Ishikawa (cell line): ENCODE measurements around the gene ZGRF1.

ENCODE experiments used
- CEBPB ChIP-seq: IDR thresholded peaks from 2 replicates; pipeline ENCODE4 v1.6.1; 2012
- CREB1 ChIP-seq: IDR thresholded peaks from 2 replicates; pipeline ENCODE4 v1.6.1; 2012; ENCODE audit warnings: low read depth
- EGR1 ChIP-seq: IDR thresholded peaks from 2 replicates; pipeline ENCODE4 v1.6.1; 2012
- EP300 ChIP-seq: IDR thresholded peaks from 2 replicates; pipeline ENCODE4 v1.6.1; 2012; ENCODE audit warnings: borderline replicate concordance
- FOXM1 ChIP-seq: IDR thresholded peaks from 2 replicates; pipeline ENCODE4 v1.6.1; 2012; ENCODE audit warnings: low read depth, borderline replicate concordance
- NFIC ChIP-seq: IDR thresholded peaks from 2 replicates; pipeline ENCODE4 v1.6.1; 2012
- RAD21 ChIP-seq: IDR thresholded peaks from 2 replicates; pipeline ENCODE4 v1.6.1; 2012; ENCODE audit warnings: low read depth
- TAF1 ChIP-seq: IDR thresholded peaks from 2 replicates; pipeline ENCODE4 v1.6.1; 2012; ENCODE audit warnings: low read depth, mild to moderate bottlenecking
- TCF12 ChIP-seq: IDR thresholded peaks from 2 replicates; pipeline ENCODE4 v1.6.1; 2012; ENCODE audit warnings: low read depth
- TEAD4 ChIP-seq: IDR thresholded peaks from 2 replicates; pipeline ENCODE4 v1.6.1; 2012
- YY1 ChIP-seq: IDR thresholded peaks from 2 replicates; pipeline ENCODE4 v1.6.1; 2012; ENCODE audit warnings: low read depth
- ZBTB7A ChIP-seq: IDR thresholded peaks from 2 replicates; pipeline ENCODE4 v1.6.1; 2012; ENCODE audit warnings: low read depth
- TF ChIP-seq, protein P1 (sequence below): IDR thresholded peaks from 2 replicates; pipeline ENCODE4 v1.6.1; 2012; ENCODE audit warnings: low read depth, mild to moderate bottlenecking
- TF ChIP-seq, protein P2 (sequence below): IDR thresholded peaks from 2 replicates; pipeline ENCODE4 v1.6.1; 2012
- TF ChIP-seq, protein P3 (sequence below): IDR thresholded peaks from 2 replicates; pipeline ENCODE4 v1.6.1; 2012

The ZGRF1 gene

DNA sequence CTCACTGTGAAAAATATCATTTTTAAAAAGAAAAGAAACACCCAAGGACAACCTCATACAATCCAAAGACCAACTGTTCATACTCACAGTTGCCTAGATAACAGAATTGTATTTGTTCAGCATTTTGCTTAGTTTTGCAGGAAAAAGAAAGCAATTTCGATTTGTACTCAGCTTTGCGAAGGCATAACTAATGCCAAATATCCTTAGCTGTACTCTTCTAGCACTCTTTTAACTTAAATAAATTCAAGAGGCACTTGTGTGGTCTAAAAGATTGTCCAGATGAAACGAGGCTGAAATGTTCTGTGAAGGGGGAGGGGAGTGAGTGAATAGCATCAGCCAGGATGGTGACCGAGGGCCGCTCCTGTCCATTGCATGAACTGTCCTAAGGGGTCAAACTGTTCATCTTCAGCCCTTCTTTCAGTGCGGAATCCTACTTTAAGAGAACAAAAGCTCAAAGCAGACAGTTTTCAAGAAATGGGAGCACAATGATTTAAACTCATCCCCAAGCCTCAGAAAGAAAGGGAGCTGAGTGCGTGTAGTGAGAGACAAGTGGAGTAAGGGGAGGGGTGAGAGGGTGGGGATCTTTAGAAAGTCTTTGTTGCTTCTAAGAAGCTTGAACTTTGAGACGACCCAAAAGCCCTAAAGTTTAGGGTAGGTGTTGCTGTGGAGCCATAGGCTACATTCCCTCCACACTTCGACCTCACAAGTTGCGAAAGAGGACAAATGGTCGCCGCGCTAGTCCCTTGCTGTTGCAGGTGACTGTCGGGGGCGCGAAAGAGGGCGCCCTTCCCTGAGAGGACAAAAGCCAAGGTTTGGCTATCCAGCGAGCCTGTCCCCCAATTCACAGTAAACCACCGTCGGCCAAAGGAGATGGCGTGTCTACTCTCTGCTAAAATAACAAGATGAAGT is 116.8 kb downstream of the ZGRF1 start:
- TF ChIP-seq FOXM1 (no peak), TEAD4 (no peak), RAD21 (no peak), CEBPB (no peak), TAF1 (no peak), CREB1 (no peak), ZBTB7A (no peak), EP300 (no peak), TCF12 (no peak), EGR1 (no peak), NFIC (no peak)
- TF ChIP-seq, protein P1, sequence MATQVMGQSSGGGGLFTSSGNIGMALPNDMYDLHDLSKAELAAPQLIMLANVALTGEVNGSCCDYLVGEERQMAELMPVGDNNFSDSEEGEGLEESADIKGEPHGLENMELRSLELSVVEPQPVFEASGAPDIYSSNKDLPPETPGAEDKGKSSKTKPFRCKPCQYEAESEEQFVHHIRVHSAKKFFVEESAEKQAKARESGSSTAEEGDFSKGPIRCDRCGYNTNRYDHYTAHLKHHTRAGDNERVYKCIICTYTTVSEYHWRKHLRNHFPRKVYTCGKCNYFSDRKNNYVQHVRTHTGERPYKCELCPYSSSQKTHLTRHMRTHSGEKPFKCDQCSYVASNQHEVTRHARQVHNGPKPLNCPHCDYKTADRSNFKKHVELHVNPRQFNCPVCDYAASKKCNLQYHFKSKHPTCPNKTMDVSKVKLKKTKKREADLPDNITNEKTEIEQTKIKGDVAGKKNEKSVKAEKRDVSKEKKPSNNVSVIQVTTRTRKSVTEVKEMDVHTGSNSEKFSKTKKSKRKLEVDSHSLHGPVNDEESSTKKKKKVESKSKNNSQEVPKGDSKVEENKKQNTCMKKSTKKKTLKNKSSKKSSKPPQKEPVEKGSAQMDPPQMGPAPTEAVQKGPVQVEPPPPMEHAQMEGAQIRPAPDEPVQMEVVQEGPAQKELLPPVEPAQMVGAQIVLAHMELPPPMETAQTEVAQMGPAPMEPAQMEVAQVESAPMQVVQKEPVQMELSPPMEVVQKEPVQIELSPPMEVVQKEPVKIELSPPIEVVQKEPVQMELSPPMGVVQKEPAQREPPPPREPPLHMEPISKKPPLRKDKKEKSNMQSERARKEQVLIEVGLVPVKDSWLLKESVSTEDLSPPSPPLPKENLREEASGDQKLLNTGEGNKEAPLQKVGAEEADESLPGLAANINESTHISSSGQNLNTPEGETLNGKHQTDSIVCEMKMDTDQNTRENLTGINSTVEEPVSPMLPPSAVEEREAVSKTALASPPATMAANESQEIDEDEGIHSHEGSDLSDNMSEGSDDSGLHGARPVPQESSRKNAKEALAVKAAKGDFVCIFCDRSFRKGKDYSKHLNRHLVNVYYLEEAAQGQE: no peak

DNA sequence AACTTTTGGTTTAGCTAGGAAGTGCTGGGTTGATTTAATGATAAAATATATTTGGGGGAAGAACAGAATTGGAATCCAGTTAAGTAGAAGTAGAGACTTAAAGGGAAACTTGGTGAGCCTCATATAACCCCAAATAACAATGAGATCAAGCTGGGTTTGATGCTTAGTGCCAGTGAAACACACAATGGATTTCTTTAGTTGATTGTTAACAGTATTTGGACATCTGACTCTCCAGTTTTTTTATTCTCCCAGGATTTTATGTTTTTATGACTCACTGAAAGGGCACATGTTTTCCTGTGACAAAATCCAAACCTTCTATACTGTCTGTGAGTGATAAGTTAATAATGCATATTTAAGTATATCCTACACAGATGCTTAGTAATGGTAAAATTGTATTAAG is 118.0 kb downstream of the ZGRF1 start:
- TF ChIP-seq RAD21 (no peak), ZBTB7A (no peak), TEAD4 (no peak), EP300 (no peak), TCF12 (no peak), EGR1 (no peak), YY1 (no peak), CREB1 (no peak), CEBPB (no peak), TAF1 (no peak), NFIC (no peak), FOXM1 (no peak)
- TF ChIP-seq, protein P2, sequence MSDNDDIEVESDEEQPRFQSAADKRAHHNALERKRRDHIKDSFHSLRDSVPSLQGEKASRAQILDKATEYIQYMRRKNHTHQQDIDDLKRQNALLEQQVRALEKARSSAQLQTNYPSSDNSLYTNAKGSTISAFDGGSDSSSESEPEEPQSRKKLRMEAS: no peak
- TF ChIP-seq, protein P3, sequence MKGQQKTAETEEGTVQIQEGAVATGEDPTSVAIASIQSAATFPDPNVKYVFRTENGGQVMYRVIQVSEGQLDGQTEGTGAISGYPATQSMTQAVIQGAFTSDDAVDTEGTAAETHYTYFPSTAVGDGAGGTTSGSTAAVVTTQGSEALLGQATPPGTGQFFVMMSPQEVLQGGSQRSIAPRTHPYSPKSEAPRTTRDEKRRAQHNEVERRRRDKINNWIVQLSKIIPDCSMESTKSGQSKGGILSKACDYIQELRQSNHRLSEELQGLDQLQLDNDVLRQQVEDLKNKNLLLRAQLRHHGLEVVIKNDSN: no peak
- TF ChIP-seq, protein P1: no peak

DNA sequence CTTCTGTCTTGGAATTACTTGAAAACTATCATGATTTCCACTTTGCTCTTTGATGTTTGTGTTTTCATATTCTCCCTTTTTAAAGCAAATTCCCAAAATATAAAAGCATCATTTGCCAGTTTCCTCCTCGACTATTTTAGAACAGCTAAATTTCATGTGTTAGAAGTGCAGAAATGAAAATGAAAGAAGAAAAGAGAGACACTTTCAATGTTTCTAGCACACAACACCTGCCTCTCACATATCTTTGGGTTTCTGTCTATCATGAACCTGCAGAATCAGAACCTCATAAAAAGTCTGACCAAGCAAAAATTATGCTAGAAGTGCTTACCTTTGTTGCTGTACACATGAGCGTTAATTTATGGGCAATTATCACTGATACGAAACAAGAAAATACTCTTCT is 118.8 kb downstream of the ZGRF1 start:
- TF ChIP-seq CEBPB: no peak
- TF ChIP-seq NFIC: no peak
- TF ChIP-seq TCF12: no peak

DNA sequence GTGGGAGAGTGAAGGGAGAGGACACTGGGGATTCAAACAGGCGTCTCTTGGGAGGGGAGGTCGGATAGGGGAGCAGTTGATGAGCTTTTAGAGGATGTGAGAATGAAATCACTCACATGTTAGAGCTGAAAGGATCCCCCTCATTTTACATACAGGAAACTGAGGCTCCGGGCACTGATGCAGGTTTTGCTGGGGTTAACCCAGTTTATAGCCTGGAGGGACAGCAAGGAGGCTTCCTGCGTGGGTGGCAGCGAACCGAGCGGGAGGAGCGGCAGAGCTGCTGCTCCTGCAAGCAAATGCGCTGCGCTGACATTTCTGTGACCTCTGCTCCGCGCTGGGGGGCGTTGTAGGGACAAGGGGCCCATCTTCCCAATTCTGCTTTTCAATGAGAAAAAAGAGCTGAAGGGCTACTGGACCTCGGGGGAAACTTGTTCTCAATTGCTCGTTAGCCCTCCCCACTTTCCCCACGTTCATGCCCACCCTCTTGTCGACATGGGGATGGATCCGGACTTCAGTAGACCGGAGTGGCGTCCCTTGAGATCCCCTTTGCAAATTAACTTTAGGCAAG is 119.6 kb downstream of the ZGRF1 start:
- TF ChIP-seq FOXM1 (no peak), NFIC (no peak), EGR1 (no peak), CEBPB (no peak), TAF1 (no peak), TEAD4 (no peak), CREB1 (no peak), TCF12 (no peak), YY1 (no peak), RAD21 (no peak), ZBTB7A (no peak), EP300 (no peak)
- TF ChIP-seq, protein P3: no peak
- TF ChIP-seq, protein P2: no peak
- TF ChIP-seq, protein P1: no peak
